DOHH2 (cell line): Measurements from ENCODE around the gene CDKN1B.

Experiments used
- H3F3A ChIP-seq: fragments of 200-600 bp; sonication (generic), shearing (Covaris generic); 2 replicates; pipeline ENCODE4 v1.6.0; 2016; ENCODE audit warnings: antibody characterized with exemption, mild to moderate bottlenecking; ENCODE audit not compliant: control insufficient read depth, insufficient read depth
- H3K27ac ChIP-seq: fragments of 200-600 bp; sonication (generic); 2 replicates; pipeline ENCODE4 v1.5.1; 2014; ENCODE audit warnings: low read depth, mild to moderate bottlenecking, low read length, moderate library complexity
- H3K27me3 ChIP-seq: fragments of 200-600 bp; sonication (generic); 2 replicates; pipeline ENCODE4 v1.6.1; 2014; ENCODE audit warnings: mild to moderate bottlenecking, low read length, mixed read lengths; ENCODE audit not compliant: control insufficient read depth
- H3K36me3 ChIP-seq: fragments of 200-600 bp; sonication (generic); 2 replicates; pipeline ENCODE4 v1.6.1; 2014; ENCODE audit warnings: mild to moderate bottlenecking, low read length, moderate library complexity, mixed read lengths; ENCODE audit not compliant: control insufficient read depth
- H3K4me1 ChIP-seq: fragments of 200-600 bp; sonication (generic); 2 replicates; pipeline ENCODE4 v1.6.1; 2014; ENCODE audit warnings: mild to moderate bottlenecking, low read length, mixed read lengths; ENCODE audit not compliant: control insufficient read depth
- H3K4me2 ChIP-seq: fragments of 200-600 bp; sonication (generic); 2 replicates; pipeline ENCODE4 v1.6.0; 2014; ENCODE audit warnings: mild to moderate bottlenecking, low read length, moderate library complexity
- H3K4me3 ChIP-seq: fragments of 200-600 bp; sonication (generic); 2 replicates; pipeline ENCODE4 v1.5.1; 2014; ENCODE audit warnings: mild to moderate bottlenecking, low read length, mixed read lengths
- H3K79me2 ChIP-seq: fragments of 200-600 bp; sonication (generic); 2 replicates; pipeline ENCODE4 v1.6.1; 2014; ENCODE audit warnings: mild to moderate bottlenecking, low read length, mixed read lengths; ENCODE audit not compliant: control insufficient read depth
- H3K9me2 ChIP-seq: fragments of 200-600 bp; sonication (generic); replicated peaks from 2 replicates; pipeline ENCODE4 v1.6.1; 2014; ENCODE audit warnings: mild to moderate bottlenecking, low read length, mixed read lengths; ENCODE audit not compliant: control insufficient read depth
- H3K9me3 ChIP-seq: fragments of 200-600 bp; sonication (generic); 2 replicates; pipeline ENCODE4 v1.6.1; 2014; ENCODE audit warnings: antibody characterized with exemption, low read length, mixed read lengths; ENCODE audit not compliant: control insufficient read depth, insufficient read depth
- H4K20me1 ChIP-seq: fragments of 200-600 bp; sonication (generic); 2 replicates; pipeline ENCODE4 v1.6.0; 2014; ENCODE audit warnings: low read depth, mild to moderate bottlenecking, antibody characterized with exemption, low read length, moderate library complexity; ENCODE audit not compliant: control insufficient read depth, insufficient read depth
- CTCF ChIP-seq: fragments of 200-600 bp; sonication (generic); IDR thresholded peaks from one replicate; pipeline ENCODE4 v1.5.1; 2014; ENCODE audit warnings: antibody characterized with exemption, mild to moderate bottlenecking, low read depth, low read length; ENCODE audit not compliant: poor library complexity, severe bottlenecking
- EZH2phosphoT487 ChIP-seq: fragments of 200-600 bp; sonication (generic); IDR thresholded peaks from 2 replicates; pipeline ENCODE4 v1.6.1; 2017; ENCODE audit warnings: borderline replicate concordance, mild to moderate bottlenecking, antibody characterized with exemption, low read length, moderate library complexity, mixed read lengths

CDKN1B gene

GRCh38 chr12:12686472-12686871, 30.7 kb upstream of the CDKN1B start:
- Histone ChIP-seq H3K4me2 (no peak overlapping the region), H3K36me3 (no peaks in the 10 kb centered on the region), H3K4me1 (no peaks in the 10 kb centered on the region; the same call in 1 of the 2 replicates), H3F3A (no peaks in the 10 kb centered on the region), H3K9me3 (no peaks in the 10 kb centered on the region), H3K9me2 (no peaks in the 10 kb centered on the region), H3K27me3 (peaks cover 3% of the 10 kb centered on the region; the same call in 1 of the 2 replicates), H3K27ac (no peak overlapping the region), H3K79me2 (no peaks in the 10 kb centered on the region), H3K4me3 (no peak overlapping the region), H4K20me1 (no peaks in the 10 kb centered on the region)
- TF ChIP-seq EZH2phosphoT487 (no peak), CTCF (no peak)

DNA sequence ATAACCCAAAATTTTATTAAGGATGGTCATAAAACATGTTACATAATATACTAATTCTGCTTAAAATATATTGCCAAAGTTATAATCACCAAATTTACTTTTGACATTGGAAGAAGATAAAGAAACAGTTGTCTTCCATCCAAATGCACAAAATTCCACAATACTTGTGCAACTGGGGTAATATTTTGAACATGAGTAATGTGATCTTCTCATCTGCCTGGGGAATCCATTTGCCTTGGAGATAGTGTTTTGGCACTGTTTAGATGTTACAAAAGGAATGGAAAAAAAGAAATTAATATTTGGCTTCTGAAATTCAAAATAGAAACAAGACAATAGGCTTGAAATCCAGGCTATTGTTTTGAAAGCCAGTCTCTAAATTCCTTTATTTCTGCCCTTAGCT, 30.2 kb upstream of the CDKN1B start:
- no peak for TF ChIP-seq CTCF
- TF ChIP-seq EZH2phosphoT487 = no peak
- Histone ChIP-seq H3K4me3 (no peak overlapping the region), H3K36me3 (no peaks in the 10 kb centered on the region), H3K27me3 (peaks cover 3% of the 10 kb centered on the region; the same call in 1 of the 2 replicates), H4K20me1 (no peaks in the 10 kb centered on the region), H3K4me1 (peaks cover 4% of the 10 kb centered on the region; the same call in 1 of the 2 replicates), H3K4me2 (no peak overlapping the region), H3K27ac (no peak overlapping the region), H3K9me2 (no peaks in the 10 kb centered on the region), H3K79me2 (no peaks in the 10 kb centered on the region), H3F3A (no peaks in the 10 kb centered on the region), H3K9me3 (no peaks in the 10 kb centered on the region)

GRCh38 chr12:12689647-12690300, 27.4 kb upstream of the CDKN1B start:
- TF ChIP-seq EZH2phosphoT487 (no peak), CTCF (no peak)
- Histone ChIP-seq H4K20me1 (no peaks in the 10 kb centered on the region), H3K27ac (no peak overlapping the region), H3K4me1 (peaks cover 6% of the 10 kb centered on the region; the same call in 1 of the 2 replicates), H3K27me3 (no peaks in the 10 kb centered on the region), H3F3A (no peaks in the 10 kb centered on the region), H3K4me2 (no peak overlapping the region), H3K36me3 (peaks cover under 1% of the 10 kb centered on the region; the same call in 1 of the 2 replicates), H3K9me3 (no peaks in the 10 kb centered on the region), H3K4me3 (no peak overlapping the region), H3K79me2 (no peaks in the 10 kb centered on the region), H3K9me2 (no peaks in the 10 kb centered on the region)
